Endothelial cell of umbilical vein (primary cell): ENCODE results near the gene CTDP1.

ENCODE experiments used
- CTCF ChIP-seq, 2 donors: IDR thresholded peaks; 1 replicate in 1 of 2; 2 replicates in 1 of 2; pipeline ENCODE4 v1.5.1; 2011; ENCODE audit warnings: low read length in 2 of 2, mild to moderate bottlenecking in 2 of 2, moderate library complexity in 2 of 2, control low read depth in 1 of 2, inconsistent platforms in 1 of 2, low read depth in 1 of 2; ENCODE audit not compliant: insufficient read depth in 1 of 2; ENCODE audit errors: extremely low read depth in 1 of 2
- EZH2 ChIP-seq: IDR thresholded peaks from 2 replicates; pipeline ENCODE4 v1.6.1; 2012; ENCODE audit warnings: borderline replicate concordance, low read depth, mild to moderate bottlenecking, moderate library complexity, low read length, inconsistent platforms; ENCODE audit not compliant: severe bottlenecking
- MYC ChIP-seq: IDR thresholded peaks from one replicate; pipeline ENCODE4 v1.6.1; 2011; ENCODE audit warnings: mild to moderate bottlenecking, low read depth, low read length
- POLR2A ChIP-seq: IDR thresholded peaks from 2 replicates; pipeline ENCODE4 v1.6.1; 2012; ENCODE audit warnings: low read depth, mild to moderate bottlenecking, control low read depth, low read length

- TF ChIP-seq CTCF (IDR thresholded peaks at IDR 0.05; ENCODE audit: extremely low read depth in 1 of 2, insufficient read depth in 1 of 2, low read depth in 1 of 2, low read length in 2 of 2): no peak
- TF ChIP-seq EZH2: no peak
- TF ChIP-seq MYC: no peak
- no peak for TF ChIP-seq POLR2A
Measured at GRCh38 chr18:79694895-79695213, 15.3 kb downstream of the CTDP1 start.
